Neural cell (in vitro differentiated cells): ENCODE data around the gene LSMEM2. TPM values are rescaled to one million over a fixed set of nuclear protein-coding genes. Genes with fewer than 3 reads are reported as not detected.

Experiments
- H2AFZ ChIP-seq: fragments of 200-600, 300-800 bp; sonication (generic), shearing (Covaris generic); 2 replicates; pipeline ENCODE4 v1.6.0; 2014; ENCODE audit warnings: low read depth, mild to moderate bottlenecking, antibody characterized with exemption, low read length, moderate library complexity
- H3F3A ChIP-seq: fragments of 200-600 bp; shearing (Covaris generic); 2 replicates; pipeline ENCODE4 v1.6.1; 2016; ENCODE audit warnings: mild to moderate bottlenecking, moderate library complexity, mixed read lengths, antibody characterized with exemption, low read length; ENCODE audit not compliant: insufficient read depth, poor library complexity, severe bottlenecking
- H3K27ac ChIP-seq: fragments of 200-600, 300-800 bp; sonication (generic), shearing (Covaris generic); 2 replicates; pipeline ENCODE4 v1.5.1; 2014; ENCODE audit warnings: mild to moderate bottlenecking, low read length, moderate library complexity
- H3K27me3 ChIP-seq: fragments of 300-800, 200-600 bp; sonication (generic), shearing (Covaris generic); 2 replicates; pipeline ENCODE4 v1.6.0; 2014; ENCODE audit warnings: mild to moderate bottlenecking, low read depth, low read length, moderate library complexity; ENCODE audit not compliant: insufficient read depth
- H3K36me3 ChIP-seq: fragments of 300-800, 200-600 bp; sonication (generic), shearing (Covaris generic); 2 replicates; pipeline ENCODE4 v1.5.1; 2014; ENCODE audit warnings: mild to moderate bottlenecking, antibody characterized with exemption, low read length, moderate library complexity; ENCODE audit not compliant: insufficient read depth
- H3K4me2 ChIP-seq: fragments of 300-800, 200-600 bp; sonication (generic), shearing (Covaris generic); 2 replicates; pipeline ENCODE4 v1.6.0; 2014; ENCODE audit warnings: mild to moderate bottlenecking, low read length
- H3K4me3 ChIP-seq: fragments of 300-800, 200-600 bp; sonication (generic), shearing (Covaris generic); 2 replicates; pipeline ENCODE4 v1.5.1; 2014; ENCODE audit warnings: mild to moderate bottlenecking, low read length, moderate library complexity
- H3K79me2 ChIP-seq: fragments of 200-600 bp; shearing (Covaris generic); replicated peaks from 2 replicates; pipeline ENCODE4 v1.6.0; 2014; ENCODE audit warnings: mild to moderate bottlenecking, low read length, moderate library complexity; ENCODE audit not compliant: insufficient read depth
- H3K9ac ChIP-seq: fragments of 300-800, 200-600 bp; sonication (generic), shearing (Covaris generic); 2 replicates; pipeline ENCODE4 v1.6.1; 2016; ENCODE audit warnings: mild to moderate bottlenecking, low read length, mixed read lengths
- H3K9me2 ChIP-seq: fragments of 200-600 bp; shearing (Covaris generic); 2 replicates; pipeline ENCODE4 v1.6.1; 2016; ENCODE audit warnings: mild to moderate bottlenecking, low read length, mixed read lengths; ENCODE audit not compliant: insufficient read depth
- H3K9me3 ChIP-seq: fragments of 200-600, 300-800 bp; sonication (generic), shearing (Covaris generic); 2 replicates; pipeline ENCODE4 v1.6.1; 2016; ENCODE audit warnings: mild to moderate bottlenecking, mixed run types, low read length, moderate library complexity, mixed read lengths
- H4K20me1 ChIP-seq: fragments of 200-600 bp; shearing (Covaris generic); 2 replicates; pipeline ENCODE4 v1.6.1; 2016; ENCODE audit warnings: mild to moderate bottlenecking, mixed run types; ENCODE audit not compliant: insufficient read depth
- CTCF ChIP-seq: fragments of 450-650 bp; IDR thresholded peaks from 2 replicates; pipeline ENCODE4 v1.5.1; 2014; ENCODE audit warnings: antibody characterized with exemption, mild to moderate bottlenecking, moderate library complexity; ENCODE audit not compliant: poor library complexity, severe bottlenecking
- EP300 ChIP-seq: fragments of 450-650 bp; conservative IDR thresholded peaks from 2 replicates; pipeline ENCODE4 v1.6.1; 2014; ENCODE audit warnings: antibody characterized with exemption, mild to moderate bottlenecking, moderate library complexity; ENCODE audit not compliant: poor library complexity, severe bottlenecking
- EZH2 ChIP-seq: fragments of 200-600, 300-800 bp; shearing (Covaris generic), sonication (generic); IDR thresholded peaks from 2 replicates; pipeline ENCODE4 v1.6.1; 2014; ENCODE audit warnings: antibody characterized with exemption, low read length, borderline replicate concordance, mild to moderate bottlenecking; ENCODE audit not compliant: insufficient read depth, poor library complexity, severe bottlenecking
- MXI1 ChIP-seq: fragments of 450-650 bp; conservative IDR thresholded peaks from 2 replicates; pipeline ENCODE4 v1.6.1; 2014; ENCODE audit warnings: antibody characterized with exemption, mild to moderate bottlenecking; ENCODE audit not compliant: poor library complexity, severe bottlenecking
- POLR2AphosphoS5 ChIP-seq: IDR thresholded peaks from 2 replicates; pipeline ENCODE4 v1.6.1; 2012
- RAD21 ChIP-seq: fragments of 450-650 bp; conservative IDR thresholded peaks from 2 replicates; pipeline ENCODE4 v1.6.1; 2014; ENCODE audit warnings: antibody characterized with exemption, mild to moderate bottlenecking, moderate library complexity
- SMC3 ChIP-seq: fragments of 450-650 bp; conservative IDR thresholded peaks from 2 replicates; pipeline ENCODE4 v1.6.1; 2014; ENCODE audit warnings: antibody characterized with exemption, mild to moderate bottlenecking, moderate library complexity; ENCODE audit not compliant: poor library complexity
- TAF1 ChIP-seq: IDR thresholded peaks from 2 replicates; pipeline ENCODE4 v1.6.1; 2012; ENCODE audit warnings: low read depth
- polyA plus RNA-seq: library from polyadenylated mRNA; depleted of rRNA; stranded (reverse); fragments of >200 nt; gene quantifications from 2 replicates; pipeline ENCODE4 v1.2.3, GENCODE V29; 2014
- TF ChIP-seq, protein P1 (sequence below): IDR thresholded peaks from 2 replicates; pipeline ENCODE4 v1.6.1; 2012; ENCODE audit warnings: borderline replicate concordance

The LSMEM2 gene
- polyA plus RNA-seq, 1 donor from 2014 or later = not detected

GRCh38 chr3:50245831-50246516 is 32.9 kb upstream of the LSMEM2 start:
- Histone ChIP-seq H3K9ac (peak overlapping the region; percentile 83), H3K9me2 (no peaks in the 10 kb centered on the region), H2AFZ (peak overlapping the region; percentile 51), H3K4me2 (peak overlapping the region; percentile 73), H4K20me1 (no peaks in the 10 kb centered on the region), H3K27me3 (no peaks in the 10 kb centered on the region), H3K79me2 (peaks cover 87% of the 10 kb centered on the region), H3K4me3 (peak overlapping the region; percentile 62), H3F3A (no peaks in the 10 kb centered on the region), H3K27ac (peak overlapping the region; percentile 96), H3K36me3 (no peaks in the 10 kb centered on the region), H3K9me3 (no peaks in the 10 kb centered on the region)
- no peak for TF ChIP-seq EZH2
- TF ChIP-seq SMC3 = peak; percentile 99
- TF ChIP-seq RAD21 = peak; percentile 92
- TF ChIP-seq EP300 = peak; percentile 66
- TF ChIP-seq CTCF = peak; percentile 99
- peak; percentile 64 for TF ChIP-seq POLR2AphosphoS5
- TF ChIP-seq MXI1 = peak; percentile 68
- TF ChIP-seq, protein P1, sequence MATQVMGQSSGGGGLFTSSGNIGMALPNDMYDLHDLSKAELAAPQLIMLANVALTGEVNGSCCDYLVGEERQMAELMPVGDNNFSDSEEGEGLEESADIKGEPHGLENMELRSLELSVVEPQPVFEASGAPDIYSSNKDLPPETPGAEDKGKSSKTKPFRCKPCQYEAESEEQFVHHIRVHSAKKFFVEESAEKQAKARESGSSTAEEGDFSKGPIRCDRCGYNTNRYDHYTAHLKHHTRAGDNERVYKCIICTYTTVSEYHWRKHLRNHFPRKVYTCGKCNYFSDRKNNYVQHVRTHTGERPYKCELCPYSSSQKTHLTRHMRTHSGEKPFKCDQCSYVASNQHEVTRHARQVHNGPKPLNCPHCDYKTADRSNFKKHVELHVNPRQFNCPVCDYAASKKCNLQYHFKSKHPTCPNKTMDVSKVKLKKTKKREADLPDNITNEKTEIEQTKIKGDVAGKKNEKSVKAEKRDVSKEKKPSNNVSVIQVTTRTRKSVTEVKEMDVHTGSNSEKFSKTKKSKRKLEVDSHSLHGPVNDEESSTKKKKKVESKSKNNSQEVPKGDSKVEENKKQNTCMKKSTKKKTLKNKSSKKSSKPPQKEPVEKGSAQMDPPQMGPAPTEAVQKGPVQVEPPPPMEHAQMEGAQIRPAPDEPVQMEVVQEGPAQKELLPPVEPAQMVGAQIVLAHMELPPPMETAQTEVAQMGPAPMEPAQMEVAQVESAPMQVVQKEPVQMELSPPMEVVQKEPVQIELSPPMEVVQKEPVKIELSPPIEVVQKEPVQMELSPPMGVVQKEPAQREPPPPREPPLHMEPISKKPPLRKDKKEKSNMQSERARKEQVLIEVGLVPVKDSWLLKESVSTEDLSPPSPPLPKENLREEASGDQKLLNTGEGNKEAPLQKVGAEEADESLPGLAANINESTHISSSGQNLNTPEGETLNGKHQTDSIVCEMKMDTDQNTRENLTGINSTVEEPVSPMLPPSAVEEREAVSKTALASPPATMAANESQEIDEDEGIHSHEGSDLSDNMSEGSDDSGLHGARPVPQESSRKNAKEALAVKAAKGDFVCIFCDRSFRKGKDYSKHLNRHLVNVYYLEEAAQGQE = no peak
- TF ChIP-seq TAF1 = no peak

- TF ChIP-seq EZH2 (no peak), MXI1 (no peak), RAD21 (no peak), SMC3 (no peak), EP300 (no peak), POLR2AphosphoS5 (no peak), CTCF (no peak), TAF1 (no peak)
- TF ChIP-seq, protein P1 = no peak
- H3K79me2 ChIP-seq = peaks cover 86% of the 10 kb centered on the region
- H2AFZ ChIP-seq = no peak overlapping the region
- peak overlapping the region; percentile 96 for H3K27ac ChIP-seq
- H3K9ac ChIP-seq = peak overlapping the region; percentile 83
- no peaks in the 10 kb centered on the region for H3K9me3 ChIP-seq
- no peaks in the 10 kb centered on the region for H4K20me1 ChIP-seq
- H3K36me3 ChIP-seq = no peaks in the 10 kb centered on the region
- no peaks in the 10 kb centered on the region for H3K9me2 ChIP-seq
- H3K4me3 ChIP-seq = peak overlapping the region; percentile 62
- H3F3A ChIP-seq = no peaks in the 10 kb centered on the region
- peak overlapping the region; percentile 46 for H3K4me2 ChIP-seq
- H3K27me3 ChIP-seq = no peaks in the 10 kb centered on the region
Measured at GRCh38 chr3:50246517-50246954, 32.4 kb upstream of the LSMEM2 start.
